ENCODE measurements around the gene CFHR2. TPM values are rescaled to one million over a fixed set of nuclear protein-coding genes. Genes with fewer than 3 reads are reported as not detected.

CFHR2 gene
- total and polyA plus RNA-seq, 2 of the 8 experiments (the other 6 are each of a cell fraction or from before 2014, with no cell fraction given) = not detected

DNA sequence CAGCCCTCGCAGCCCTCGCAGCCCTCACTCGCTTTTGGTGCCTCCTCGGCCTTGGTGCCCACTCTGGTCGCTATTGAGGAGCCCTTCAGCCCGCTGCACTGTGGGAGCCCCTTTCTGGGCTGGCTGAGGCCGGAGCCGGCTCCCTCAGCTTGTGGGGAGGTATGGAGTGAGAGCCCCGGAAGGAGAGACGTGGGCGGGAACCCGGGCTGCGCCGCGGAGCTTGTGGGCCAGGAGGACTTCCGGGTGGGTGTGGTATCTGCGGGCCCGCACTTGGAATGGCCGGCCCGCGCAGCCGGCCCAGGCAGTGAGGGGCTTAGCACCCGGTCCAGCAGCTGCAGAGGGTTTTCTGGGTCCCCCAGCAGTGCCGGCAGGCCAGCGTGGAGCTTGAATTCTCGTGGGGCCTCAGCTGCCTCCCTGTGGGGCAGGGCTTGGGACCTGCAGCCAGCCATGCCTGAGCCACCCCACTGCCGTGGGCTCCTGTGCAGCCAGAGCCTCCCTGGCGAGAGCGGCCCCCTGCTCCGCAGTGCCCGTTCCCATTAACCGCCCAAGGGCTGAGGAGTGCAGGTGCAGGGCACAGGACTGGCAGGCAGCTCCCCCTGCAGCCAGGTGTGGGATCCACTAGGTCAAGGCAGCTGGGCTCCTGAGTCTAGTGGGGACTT lies 9.9 kb upstream of the CFHR2 start:
- Histone ChIP-seq H3K27ac (ENCODE audit: low read depth, low read length) (no peak overlapping the region), H2BK15ac (ENCODE audit: low read length) (no peak overlapping the region), H3K79me1 (ENCODE audit: low read depth, low read length) (no peaks in the 10 kb centered on the region), H3K18ac (ENCODE audit: extremely low read depth, low read length) (no peak overlapping the region), H4K5ac (ENCODE audit: insufficient read length, low read depth, low read length) (no peak overlapping the region), H4K91ac (replicated peaks; ENCODE audit: insufficient read length, low read length) (no peak overlapping the region), H3K4me2 (ENCODE audit: insufficient read depth in 1 of 2, low read depth in 2 of 2, low read length in 2 of 2) (no peak overlapping the region), H2AK5ac (ENCODE audit: low read depth, low read length) (no peak overlapping the region), H2BK20ac (ENCODE audit: low read length) (no peak overlapping the region), H4K20me1 (replicated peaks in 1 of 2; ENCODE audit: control insufficient read depth in 1 of 2, insufficient read depth in 2 of 2, low read length in 2 of 2) (no peaks in the 10 kb centered on the region), H3K56ac (replicated peaks; ENCODE audit: insufficient read length, low read depth, low read length) (no peak overlapping the region), H3K14ac (ENCODE audit: insufficient read length) (no peak overlapping the region), H3K4me1 (replicated peaks in 1 of 4; ENCODE audit: control insufficient read depth in 3 of 4, insufficient read depth in 4 of 4, low read length in 3 of 4) (no peaks in the 10 kb centered on the region), H2BK120ac (replicated peaks; ENCODE audit: low read depth, low read length) (no peak overlapping the region), H3K4ac (replicated peaks; ENCODE audit: insufficient read length, low read depth, low read length) (no peak overlapping the region), H2AFZ (ENCODE audit: low read length) (no peak overlapping the region), H2BK5ac (ENCODE audit: low read depth, low read length) (no peak overlapping the region), H3K4me3 (ENCODE audit: extremely low read depth in 1 of 4, insufficient read depth in 2 of 4, low read depth in 3 of 4, low read length in 4 of 4) (no peak overlapping the region), H3K23me2 (ENCODE audit: low read depth, low read length) (no peaks in the 10 kb centered on the region), H4K8ac (ENCODE audit: extremely low read depth, insufficient read depth, low read length) (no peak overlapping the region; the same call in 1 of the 2 replicates), H3K9me3 (ENCODE audit: insufficient read depth in 2 of 2, low read depth in 1 of 2, low read length in 1 of 2) (peaks cover 0 to 5% of the 10 kb centered on the region in 2 experiments; a peak in 1 of 4 replicates), H3K9ac (replicated peaks in 1 of 4; ENCODE audit: extremely low read depth in 1 of 4, low read depth in 3 of 4, low read length in 3 of 4) (no peak overlapping the region), H2BK12ac (ENCODE audit: low read depth, low read length) (no peak overlapping the region), H3K79me2 (ENCODE audit: control insufficient read depth in 1 of 2, insufficient read depth in 2 of 2, low read length in 2 of 2) (no peaks in the 10 kb centered on the region), H3K23ac (ENCODE audit: insufficient read length) (no peak overlapping the region), H3K36me3 (ENCODE audit: control insufficient read depth in 2 of 4, insufficient read depth in 4 of 4, low read length in 3 of 4) (no peaks in the 10 kb centered on the region), H3K27me3 (replicated peaks in 1 of 4; ENCODE audit: control insufficient read depth in 3 of 4, extremely low read depth in 1 of 4, insufficient read depth in 3 of 4, low read length in 3 of 4) (no peaks in the 10 kb centered on the region)
- DNase-seq (ENCODE audit: low read depth in 1 of 2, low spot score in 2 of 2) (peak; percentile 34 to 50), FAIRE-seq (no peak)
- ChIA-PET POLR2A (ENCODE audit: partially characterized antibody) (no interaction called here), CTCF (ENCODE audit: partially characterized antibody) (interaction anchor here (0.7 to 1.3 kb wide), 9 partner anchors 8 to 210 kb away, joined by 3 to 5 read pairs (median 3); no protein-coding TSS in a partner anchor)
- TF ChIP-seq POU5F1 (IDR thresholded peaks at IDR 0.05; ENCODE audit: low read depth, low read length) (no peak), GABPA (IDR thresholded peaks at IDR 0.05; ENCODE audit: borderline replicate concordance, insufficient read depth, low read length) (no peak), HDAC2 (IDR thresholded peaks at IDR 0.05; ENCODE audit: borderline replicate concordance in 1 of 2, low read depth in 2 of 2, low read length in 2 of 2) (no peak), MAFK (IDR thresholded peaks at IDR 0.05; ENCODE audit: low read depth, low read length) (no peak), RAD21 (IDR thresholded peaks at IDR 0.05 in 1 of 2, conservative IDR thresholded peaks at IDR 0.05 in 1 of 2; ENCODE audit: low read depth in 2 of 2, low read length in 2 of 2) (peak; percentile 59 to 68), FOSL1 (IDR thresholded peaks at IDR 0.05; ENCODE audit: insufficient read depth, low read depth, low read length) (no peak)
- TF ChIP-seq, protein P1, sequence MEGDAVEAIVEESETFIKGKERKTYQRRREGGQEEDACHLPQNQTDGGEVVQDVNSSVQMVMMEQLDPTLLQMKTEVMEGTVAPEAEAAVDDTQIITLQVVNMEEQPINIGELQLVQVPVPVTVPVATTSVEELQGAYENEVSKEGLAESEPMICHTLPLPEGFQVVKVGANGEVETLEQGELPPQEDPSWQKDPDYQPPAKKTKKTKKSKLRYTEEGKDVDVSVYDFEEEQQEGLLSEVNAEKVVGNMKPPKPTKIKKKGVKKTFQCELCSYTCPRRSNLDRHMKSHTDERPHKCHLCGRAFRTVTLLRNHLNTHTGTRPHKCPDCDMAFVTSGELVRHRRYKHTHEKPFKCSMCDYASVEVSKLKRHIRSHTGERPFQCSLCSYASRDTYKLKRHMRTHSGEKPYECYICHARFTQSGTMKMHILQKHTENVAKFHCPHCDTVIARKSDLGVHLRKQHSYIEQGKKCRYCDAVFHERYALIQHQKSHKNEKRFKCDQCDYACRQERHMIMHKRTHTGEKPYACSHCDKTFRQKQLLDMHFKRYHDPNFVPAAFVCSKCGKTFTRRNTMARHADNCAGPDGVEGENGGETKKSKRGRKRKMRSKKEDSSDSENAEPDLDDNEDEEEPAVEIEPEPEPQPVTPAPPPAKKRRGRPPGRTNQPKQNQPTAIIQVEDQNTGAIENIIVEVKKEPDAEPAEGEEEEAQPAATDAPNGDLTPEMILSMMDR (IDR thresholded peaks at IDR 0.05; ENCODE audit: control extremely low read depth in 1 of 3, insufficient read depth in 1 of 3, low read depth in 1 of 3, low read length in 3 of 3) = peak; percentile 50 to 69 (median 57)
- TF ChIP-seq, protein P2, sequence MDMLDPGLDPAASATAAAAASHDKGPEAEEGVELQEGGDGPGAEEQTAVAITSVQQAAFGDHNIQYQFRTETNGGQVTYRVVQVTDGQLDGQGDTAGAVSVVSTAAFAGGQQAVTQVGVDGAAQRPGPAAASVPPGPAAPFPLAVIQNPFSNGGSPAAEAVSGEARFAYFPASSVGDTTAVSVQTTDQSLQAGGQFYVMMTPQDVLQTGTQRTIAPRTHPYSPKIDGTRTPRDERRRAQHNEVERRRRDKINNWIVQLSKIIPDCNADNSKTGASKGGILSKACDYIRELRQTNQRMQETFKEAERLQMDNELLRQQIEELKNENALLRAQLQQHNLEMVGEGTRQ (IDR thresholded peaks at IDR 0.05; ENCODE audit: low read length) = no peak
- WGBS, 2 experiments (ENCODE audit: extremely low coverage in 1 of 2, insufficient coverage in 1 of 2, insufficient read length in 1 of 2, insufficient replicate concordance in 2 of 2, low coverage in 1 of 2, low lambda C conversion rate in 2 of 2, missing lambda C conversion rate in 1 of 2) = 92% methylated on average over 26 of the region's 32 CpGs; no CpG with 5 or more reads in 1 of the 2 experiments
